Epithelial cell of proximal tubule (primary cell): ENCODE data around the gene GTPBP1. TPM values are rescaled to one million over a fixed set of nuclear protein-coding genes. Genes with fewer than 3 reads are reported as not detected.

Experiments
- DNase-seq: peaks from one replicate; pipeline ENCODE4 v3.0.0-alpha.2; 2011; ENCODE audit warnings: low read depth
- H3K4me3 ChIP-seq: 2 replicates; pipeline ENCODE4 v1.5.1; 2011; ENCODE audit warnings: low read depth, mild to moderate bottlenecking, low read length
- CTCF ChIP-seq: conservative IDR thresholded peaks from 2 replicates; pipeline ENCODE4 v1.5.1; 2012; ENCODE audit warnings: low read depth, mild to moderate bottlenecking, low read length
- total RNA-seq: library from RNA; depleted of rRNA; stranded (reverse); fragments of >200 nt; gene quantifications from 2 replicates; pipeline ENCODE4 v1.2.3, GENCODE V29; 2015

GTPBP1 gene
- total RNA-seq, 1 donor from 2014 or later: 36.2 TPM

- no peak for TF ChIP-seq CTCF
- no peak overlapping the region for H3K4me3 ChIP-seq
- no peak for DNase-seq
These were observed 29.9 kb downstream of the GTPBP1 start for GRCh38 chr22:38735465-38736256.

GRCh38 chr22:38736257-38736570 is 30.5 kb downstream of the GTPBP1 start:
- no peak for TF ChIP-seq CTCF
- H3K4me3 ChIP-seq: no peak overlapping the region
- no peak for DNase-seq

- DNase-seq: no peak
- TF ChIP-seq CTCF: no peak
- H3K4me3 ChIP-seq: no peak overlapping the region
These were observed 31.7 kb downstream of the GTPBP1 start for GRCh38 chr22:38737302-38738060.

GRCh38 chr22:38738475-38739070 is 32.8 kb downstream of the GTPBP1 start:
- no peak for TF ChIP-seq CTCF

GRCh38 chr22:38739300-38740055 is 33.7 kb downstream of the GTPBP1 start:
- no peak overlapping the region for H3K4me3 ChIP-seq
- DNase-seq: no peak

More at GRCh38 chr22:38738475-38739070, 32.8 kb downstream of the GTPBP1 start:
- DNase-seq: no peak
- no peak overlapping the region for H3K4me3 ChIP-seq

More at GRCh38 chr22:38739300-38740055, 33.7 kb downstream of the GTPBP1 start:
- no peak for TF ChIP-seq CTCF
